HepG2 (cell line): ENCODE measurements around the gene ATP5PB. TPM values are rescaled to one million over a fixed set of nuclear protein-coding genes. Genes with fewer than 3 reads are reported as not detected.

Experiments used
- CHD4 ChIP-seq: fragments of 200-600 bp; sonication (generic); IDR thresholded peaks from 2 replicates; pipeline ENCODE4 v1.7.0; 2017; ENCODE audit warnings: mild to moderate bottlenecking, low read length, borderline replicate concordance
- HMGXB3 ChIP-seq: sonication (generic); formaldehyde crosslinking; IDR thresholded peaks from 2 replicates; pipeline ENCODE4 v1.4.0; 2020; ENCODE audit warnings: missing genetic modification reagents, borderline replicate concordance
- JUN ChIP-seq: sonication (generic); formaldehyde crosslinking; IDR thresholded peaks from 2 replicates; pipeline ENCODE4 v1.4.0; 2020; ENCODE audit warnings: mild to moderate bottlenecking, missing genetic modification reagents
- KLF16 ChIP-seq, 2 experiments: sonication (generic) in 1 of 2; formaldehyde crosslinking in 1 of 2; IDR thresholded peaks; 2 replicates each; pipeline versions ENCODE4 v1.6.1 to v1.8.0; 2016 to 2023; ENCODE audit warnings: missing genetic modification reagents in 2 of 2, missing compliant biosample characterization in 1 of 2
- KLF9 ChIP-seq: IDR thresholded peaks from 2 replicates; pipeline ENCODE4 v1.6.1; 2016; ENCODE audit warnings: low read depth
- LRRFIP1 ChIP-seq: sonication (generic); formaldehyde crosslinking; conservative IDR thresholded peaks from 2 replicates; pipeline ENCODE4 v1.4.0; 2020; ENCODE audit warnings: missing genetic modification reagents
- MNT ChIP-seq: fragments of 450-650 bp; IDR thresholded peaks from 2 replicates; pipeline ENCODE4 v1.6.1; 2016
- MTA1 ChIP-seq: sonication (generic); formaldehyde crosslinking; IDR thresholded peaks from 2 replicates; pipeline ENCODE4 v1.4.0; 2020; ENCODE audit warnings: missing genetic modification reagents, mild to moderate bottlenecking, borderline replicate concordance
- MZF1 ChIP-seq: sonication (generic); formaldehyde crosslinking; IDR thresholded peaks from 2 replicates; pipeline ENCODE4 v1.8.1; 2023; ENCODE audit warnings: mild to moderate bottlenecking, missing genetic modification reagents, borderline replicate concordance
- PAXIP1 ChIP-seq: sonication (generic); formaldehyde crosslinking; conservative IDR thresholded peaks from 2 replicates; pipeline ENCODE4 v1.4.0; 2020; ENCODE audit warnings: mild to moderate bottlenecking, missing genetic modification reagents, moderate library complexity
- POGZ ChIP-seq: sonication (generic); formaldehyde crosslinking; IDR thresholded peaks from 2 replicates; pipeline ENCODE4 v1.4.0; 2020; ENCODE audit warnings: mild to moderate bottlenecking, missing genetic modification reagents
- SP140L ChIP-seq: sonication (generic); formaldehyde crosslinking; IDR thresholded peaks from 2 replicates; pipeline ENCODE4 v1.4.0; 2020; ENCODE audit warnings: missing genetic modification reagents, borderline replicate concordance
- ZBTB8A ChIP-seq: sonication (generic); formaldehyde crosslinking; IDR thresholded peaks from 2 replicates; pipeline ENCODE4 v1.4.0; 2020; ENCODE audit warnings: mild to moderate bottlenecking, low read depth, missing genetic modification reagents, borderline replicate concordance
- ZNF143 ChIP-seq: sonication (generic); formaldehyde crosslinking; IDR thresholded peaks from 2 replicates; pipeline ENCODE4 v1.4.0; 2020; ENCODE audit warnings: missing genetic modification reagents
- ZNF24 ChIP-seq: fragments of 450-650 bp; IDR thresholded peaks from 2 replicates; pipeline ENCODE4 v1.6.1; 2017; ENCODE audit warnings: antibody characterized with exemption, mild to moderate bottlenecking
- ZNF556 ChIP-seq: sonication (generic); formaldehyde crosslinking; IDR thresholded peaks from 2 replicates; pipeline ENCODE4 v1.4.0; 2020; ENCODE audit warnings: mild to moderate bottlenecking, missing genetic modification reagents, borderline replicate concordance
- ZNF660 ChIP-seq: sonication (generic); formaldehyde crosslinking; IDR thresholded peaks from 2 replicates; pipeline ENCODE4 v1.5.1; 2020; ENCODE audit warnings: mild to moderate bottlenecking, low read depth, missing genetic modification reagents, borderline replicate concordance
- polyA plus RNA-seq, 8 experiments: library from polyadenylated mRNA; depleted of rRNA in 3 of 8; stranded (reverse) in 7 of 8; unstranded in 1 of 8; fragments of >200 nt; fragmentation: Illumina TruSeq in 4 of 8; extraction: Trizol in 4 of 8; gene quantifications; 2 replicates each; pipeline versions ENCODE4 v1.2.1 to v1.2.3, GENCODE V29; 2011 to 2016; ENCODE audit warnings: low read depth in 4 of 8, missing spikeins in 1 of 8, mixed read lengths in 1 of 8; ENCODE audit not compliant: insufficient read depth in 1 of 8
- total RNA-seq, 5 experiments: library from RNA; depleted of rRNA; stranded (reverse); fragments of >200 nt; fragmentation: Illumina TruSeq; extraction: Trizol; gene quantifications; 2 replicates each; pipeline ENCODE4 v1.2.3, GENCODE V29; 2016; ENCODE audit warnings: low read depth in 1 of 5

ATP5PB gene
- total and polyA plus RNA-seq, 2 of the 13 experiments (the other 11 are each of a cell fraction or from before 2014, with no cell fraction given) = 297 to 541 TPM

- peak; percentile 89 for TF ChIP-seq POGZ (CRISPR knock-in tag)
- no peak for TF ChIP-seq MZF1 (CRISPR knock-in tag)
- TF ChIP-seq LRRFIP1 (CRISPR knock-in tag) = no peak
- TF ChIP-seq ZNF660 (CRISPR knock-in tag) = no peak
- TF ChIP-seq JUN (CRISPR knock-in tag) = no peak
- TF ChIP-seq HMGXB3 (CRISPR knock-in tag) = peak; percentile 44; the same call in 1 of the 2 replicates
- no peak for TF ChIP-seq ZBTB8A (CRISPR knock-in tag)
- no peak for TF ChIP-seq SP140L (CRISPR knock-in tag)
- peak; percentile 70 for TF ChIP-seq MNT
- TF ChIP-seq ZNF24 = no peak
- TF ChIP-seq ZNF556 = no peak; the same call in 1 of the 2 replicates
- TF ChIP-seq ZNF143 (CRISPR knock-in tag) = no peak
- TF ChIP-seq KLF16 (CRISPR knock-in tag; IDR thresholded peaks at IDR 0.05) = peak in 1 of 2 experiments; percentile 82; a peak in 2 of 4 replicates
- peak; percentile 84 for TF ChIP-seq KLF9 (CRISPR knock-in tag)
- TF ChIP-seq CHD4 = no peak
- TF ChIP-seq PAXIP1 (CRISPR knock-in tag) = no peak
- no peak for TF ChIP-seq MTA1 (CRISPR knock-in tag)
Measured at GRCh38 chr1:111448918-111449702, at the start of gene ATP5PB, which contains the start of gene WDR77 (continued).
